GM23338 (cell line): ENCODE data around the gene MAD1L1. TPM values are rescaled to one million over a fixed set of nuclear protein-coding genes. Genes with fewer than 3 reads are reported as not detected.

Source experiments
- ATAC-seq: fragments of 200-7000 bp; cut with Tn5 transposase; 3 replicates; pipeline ENCODE4 v1.9.1; 2020
- DNase-seq: peaks from one replicate; pipeline ENCODE4 v3.0.0-alpha.2; 2015; ENCODE audit warnings: low spot score
- H2AFZ ChIP-seq: fragments of 200-600 bp; sonication (generic); 2 replicates; pipeline ENCODE4 v1.8.0; 2016; ENCODE audit warnings: antibody characterized with exemption, mild to moderate bottlenecking, moderate library complexity
- H3F3A ChIP-seq: fragments of 200-600 bp; sonication (generic); replicated peaks from 2 replicates; pipeline ENCODE4 v1.8.0; 2017; ENCODE audit warnings: antibody characterized with exemption, mixed run types, low read depth
- H3K27ac ChIP-seq: fragments of 200-600 bp; sonication (generic); 2 replicates; pipeline ENCODE4 v1.6.1; 2016; ENCODE audit warnings: low read depth
- H3K27me3 ChIP-seq: fragments of 200-600 bp; sonication (generic); 2 replicates; pipeline ENCODE4 v1.8.0; 2016; ENCODE audit warnings: mild to moderate bottlenecking, mixed run types, moderate library complexity; ENCODE audit not compliant: insufficient read depth
- H3K36me3 ChIP-seq: fragments of 200-600 bp; sonication (generic); 2 replicates; pipeline ENCODE4 v1.8.0; 2016; ENCODE audit warnings: mild to moderate bottlenecking; ENCODE audit not compliant: insufficient read depth
- H3K4me1 ChIP-seq: fragments of 200-600 bp; sonication (generic); 2 replicates; pipeline ENCODE4 v1.8.0; 2016; ENCODE audit warnings: mild to moderate bottlenecking, moderate library complexity; ENCODE audit not compliant: insufficient read depth
- H3K4me2 ChIP-seq: fragments of 200-600 bp; sonication (generic); 2 replicates; pipeline ENCODE4 v1.7.1; 2017; ENCODE audit warnings: mixed run types
- H3K4me3 ChIP-seq: fragments of 200-600 bp; sonication (generic); 2 replicates; pipeline ENCODE4 v1.6.1; 2016; ENCODE audit warnings: mixed run types
- H3K79me2 ChIP-seq: fragments of 200-600 bp; sonication (generic); replicated peaks from 2 replicates; pipeline ENCODE4 v1.8.0; 2017; ENCODE audit warnings: mild to moderate bottlenecking; ENCODE audit not compliant: insufficient read depth
- H3K9me2 ChIP-seq: fragments of 200-600 bp; sonication (generic); 2 replicates; pipeline ENCODE4 v1.8.0; 2017; ENCODE audit not compliant: insufficient read depth
- H4K20me1 ChIP-seq: fragments of 200-600 bp; sonication (generic); replicated peaks from 2 replicates; pipeline ENCODE4 v1.8.0; 2017; ENCODE audit warnings: mild to moderate bottlenecking; ENCODE audit not compliant: insufficient read depth
- H3K27ac Mint-ChIP-seq: 2 replicates; pipeline ENCODE4 v1.8.0; 2020; ENCODE audit warnings: inconsistent platforms, mild to moderate bottlenecking, moderate library complexity, mixed read lengths
- H3K27me3 Mint-ChIP-seq: 3 replicates; pipeline ENCODE4 v1.8.0; 2022; ENCODE audit warnings: low read depth, mild to moderate bottlenecking, moderate library complexity, mixed read lengths, inconsistent platforms; ENCODE audit not compliant: insufficient read depth, poor library complexity
- H3K36me3 Mint-ChIP-seq: 3 replicates; pipeline ENCODE4 v1.8.0; 2021; ENCODE audit warnings: low read depth, mild to moderate bottlenecking, inconsistent platforms, moderate library complexity, mixed read lengths
- H3K4me1 Mint-ChIP-seq: 3 replicates; pipeline ENCODE4 v1.8.0; 2020; ENCODE audit warnings: mild to moderate bottlenecking, inconsistent platforms, mixed read lengths
- H3K4me3 Mint-ChIP-seq: 3 replicates; pipeline ENCODE4 v1.8.0; 2021; ENCODE audit warnings: moderate library complexity, mild to moderate bottlenecking, inconsistent platforms, mixed read lengths
- H3K9me3 Mint-ChIP-seq: 3 replicates; pipeline ENCODE4 v1.8.0; 2020; ENCODE audit warnings: moderate library complexity, mild to moderate bottlenecking, inconsistent platforms, mixed read lengths
- CTCF ChIP-seq, 2 experiments: fragments of 200-600 bp in 1 of 2; sonication (generic) in 1 of 2; conservative IDR thresholded peaks; 2 replicates each; pipeline versions ENCODE4 v1.5.1 to v1.6.1; 2016 to 2017; ENCODE audit warnings: antibody characterized with exemption in 2 of 2, low read depth in 2 of 2, mild to moderate bottlenecking in 2 of 2, moderate library complexity in 1 of 2
- EZH2 ChIP-seq: fragments of 200-600 bp; sonication (generic); IDR thresholded peaks from one replicate; pipeline ENCODE4 v1.8.0; 2017; ENCODE audit warnings: antibody characterized with exemption, mild to moderate bottlenecking, low read depth; ENCODE audit not compliant: unreplicated experiment
- EZH2phosphoT487 ChIP-seq: fragments of 200-600 bp; sonication (generic); IDR thresholded peaks from one replicate; pipeline ENCODE4 v1.8.1; 2018; ENCODE audit warnings: antibody characterized with exemption; ENCODE audit not compliant: unreplicated experiment
- JUNB ChIP-seq: IDR thresholded peaks from one replicate; pipeline ENCODE4 v1.6.1; 2016; ENCODE audit warnings: antibody characterized with exemption; ENCODE audit not compliant: unreplicated experiment
- NANOG ChIP-seq: IDR thresholded peaks from 2 replicates; pipeline ENCODE4 v1.6.1; 2016; ENCODE audit warnings: antibody characterized with exemption, borderline replicate concordance
- POLR2AphosphoS5 ChIP-seq: IDR thresholded peaks from 2 replicates; pipeline ENCODE4 v1.6.1; 2016; ENCODE audit warnings: antibody characterized with exemption, low read depth
- STAT1 ChIP-seq: IDR thresholded peaks from one replicate; pipeline ENCODE4 v1.6.1; 2016; ENCODE audit warnings: antibody characterized with exemption; ENCODE audit not compliant: unreplicated experiment
- ZNF331 ChIP-seq: fragments of 250-450 bp; sonication (Bioruptor Pico); IDR thresholded peaks from 2 replicates; pipeline ENCODE4 v1.5.0; 2020; ENCODE audit warnings: low read depth, mild to moderate bottlenecking, moderate library complexity
- polyA plus RNA-seq: library from polyadenylated mRNA; unstranded; fragments of >200 nt; fragmentation: Nextera tagmentation; extraction: Ambion mirVana; gene quantifications from 2 replicates; pipeline ENCODE4 v1.2.1, GENCODE V29; 2016
- total RNA-seq: library from RNA; depleted of rRNA; stranded (reverse); fragments of >200 nt; shearing (Covaris generic); gene quantifications from 2 replicates; pipeline ENCODE4 v1.2.3, GENCODE V29; 2014
- TF ChIP-seq, protein P1 (sequence below): IDR thresholded peaks from one replicate; pipeline ENCODE4 v1.6.1; 2018; ENCODE audit warnings: antibody characterized with exemption; ENCODE audit not compliant: unreplicated experiment

MAD1L1 gene
- total and polyA plus RNA-seq, 2 experiments from 2014 or later: 40.3 to 59.3 TPM

DNA sequence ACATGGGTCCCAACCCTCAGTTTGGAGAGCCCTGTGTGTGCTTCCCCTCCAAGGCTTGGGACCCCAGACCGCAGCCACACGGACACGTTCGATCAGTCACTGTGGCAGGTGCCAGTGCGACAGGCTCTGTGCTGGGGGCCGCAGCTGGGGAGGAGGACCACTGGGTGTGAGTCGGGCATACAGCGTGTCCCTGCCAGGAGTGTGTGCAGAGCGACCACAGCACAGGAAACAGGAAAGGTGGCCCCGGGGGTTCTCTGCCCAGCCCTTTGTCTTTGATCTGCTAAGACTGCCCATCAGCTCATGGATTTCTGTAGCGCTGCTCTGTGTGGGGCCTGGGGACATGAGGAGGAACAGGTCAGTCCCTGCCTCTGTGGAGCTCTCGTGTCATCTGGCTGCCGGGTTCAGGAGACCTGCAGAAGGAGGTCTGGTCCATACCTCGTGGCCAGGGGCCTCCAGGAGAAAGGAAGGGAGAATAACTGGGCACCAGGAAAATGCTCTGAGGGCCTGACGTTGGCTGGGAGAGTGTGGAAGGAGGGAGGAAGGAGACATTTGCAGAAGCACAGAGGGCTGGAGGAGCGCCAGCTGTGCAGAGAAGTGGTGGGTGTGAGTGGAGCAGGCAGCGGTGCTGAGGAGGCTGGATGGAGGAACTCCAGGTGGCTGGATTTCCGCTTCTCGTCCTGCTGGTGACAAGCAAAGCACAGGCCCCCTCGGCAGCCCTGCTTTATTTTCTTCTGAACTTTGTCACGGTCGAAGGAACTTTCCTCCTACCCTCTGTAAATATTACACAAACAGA is 13.3 kb upstream of the MAD1L1 start (continued):
- TF ChIP-seq CTCF (conservative IDR thresholded peaks at IDR 0.05; ENCODE audit: low read depth in 2 of 2): no peak
- TF ChIP-seq POLR2AphosphoS5: no peak
- no peak for TF ChIP-seq EZH2phosphoT487
- TF ChIP-seq, protein P1, sequence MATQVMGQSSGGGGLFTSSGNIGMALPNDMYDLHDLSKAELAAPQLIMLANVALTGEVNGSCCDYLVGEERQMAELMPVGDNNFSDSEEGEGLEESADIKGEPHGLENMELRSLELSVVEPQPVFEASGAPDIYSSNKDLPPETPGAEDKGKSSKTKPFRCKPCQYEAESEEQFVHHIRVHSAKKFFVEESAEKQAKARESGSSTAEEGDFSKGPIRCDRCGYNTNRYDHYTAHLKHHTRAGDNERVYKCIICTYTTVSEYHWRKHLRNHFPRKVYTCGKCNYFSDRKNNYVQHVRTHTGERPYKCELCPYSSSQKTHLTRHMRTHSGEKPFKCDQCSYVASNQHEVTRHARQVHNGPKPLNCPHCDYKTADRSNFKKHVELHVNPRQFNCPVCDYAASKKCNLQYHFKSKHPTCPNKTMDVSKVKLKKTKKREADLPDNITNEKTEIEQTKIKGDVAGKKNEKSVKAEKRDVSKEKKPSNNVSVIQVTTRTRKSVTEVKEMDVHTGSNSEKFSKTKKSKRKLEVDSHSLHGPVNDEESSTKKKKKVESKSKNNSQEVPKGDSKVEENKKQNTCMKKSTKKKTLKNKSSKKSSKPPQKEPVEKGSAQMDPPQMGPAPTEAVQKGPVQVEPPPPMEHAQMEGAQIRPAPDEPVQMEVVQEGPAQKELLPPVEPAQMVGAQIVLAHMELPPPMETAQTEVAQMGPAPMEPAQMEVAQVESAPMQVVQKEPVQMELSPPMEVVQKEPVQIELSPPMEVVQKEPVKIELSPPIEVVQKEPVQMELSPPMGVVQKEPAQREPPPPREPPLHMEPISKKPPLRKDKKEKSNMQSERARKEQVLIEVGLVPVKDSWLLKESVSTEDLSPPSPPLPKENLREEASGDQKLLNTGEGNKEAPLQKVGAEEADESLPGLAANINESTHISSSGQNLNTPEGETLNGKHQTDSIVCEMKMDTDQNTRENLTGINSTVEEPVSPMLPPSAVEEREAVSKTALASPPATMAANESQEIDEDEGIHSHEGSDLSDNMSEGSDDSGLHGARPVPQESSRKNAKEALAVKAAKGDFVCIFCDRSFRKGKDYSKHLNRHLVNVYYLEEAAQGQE: no peak
- no peak for TF ChIP-seq ZNF331 (CRISPR knock-in tag)
- TF ChIP-seq STAT1: no peak
- TF ChIP-seq NANOG: no peak
- no peak for TF ChIP-seq JUNB

- H3K9me3 Mint-ChIP-seq: no peaks in the 10 kb centered on the region
- Histone ChIP-seq H4K20me1 (no peaks in the 10 kb centered on the region; the same call in 1 of the 2 replicates), H3K36me3 (no peaks in the 10 kb centered on the region), H3K27ac (no peak overlapping the region), H3K79me2 (peaks cover 31% of the 10 kb centered on the region), H3K4me2 (no peak overlapping the region), H2AFZ (no peak overlapping the region), H3K27me3 (no peaks in the 10 kb centered on the region), H3K4me1 (peaks cover 16% of the 10 kb centered on the region), H3K4me3 (no peak overlapping the region), H3K9me2 (no peaks in the 10 kb centered on the region), H3F3A (no peaks in the 10 kb centered on the region)
- ATAC-seq (no peak), DNase-seq (no peak)
- no peak overlapping the region for H3K27ac Mint-ChIP-seq
- no peak for TF ChIP-seq EZH2
- TF ChIP-seq ZNF331 (CRISPR knock-in tag): no peak
- no peak for TF ChIP-seq STAT1
- peaks cover 17% of the 10 kb centered on the region for H3K27me3 Mint-ChIP-seq
- H3K4me1 Mint-ChIP-seq: peaks cover 9% of the 10 kb centered on the region
- peaks cover 14% of the 10 kb centered on the region for H3K36me3 Mint-ChIP-seq
- H3K4me3 Mint-ChIP-seq: no peak overlapping the region
Measured at GRCh38 chr7:2244404-2244995, 11.8 kb upstream of the MAD1L1 start.
